ENCODE results near the gene IGSF9.

IGSF9 gene

GRCh38 chr1:159949123-159949522, 3.7 kb upstream of the IGSF9 start:
- no peak for TF ChIP-seq CTCF (conservative IDR thresholded peaks at IDR 0.05; ENCODE audit: low read depth, low read length)
- DNase-seq (ENCODE audit: low read depth) = no peak
- H3K4me3 ChIP-seq (ENCODE audit: low read depth, low read length) = no peak overlapping the region

- TF ChIP-seq CTCF (conservative IDR thresholded peaks at IDR 0.05; ENCODE audit: low read depth, low read length) = no peak
- DNase-seq (ENCODE audit: low read depth) = no peak
- H3K4me3 ChIP-seq (ENCODE audit: low read depth, low read length) = no peak overlapping the region
Measured at GRCh38 chr1:159947942-159948341, 2.5 kb upstream of the IGSF9 start.

- DNase-seq (ENCODE audit: low read depth) = no peak
- no peak for TF ChIP-seq CTCF (conservative IDR thresholded peaks at IDR 0.05; ENCODE audit: low read depth, low read length)
- H3K4me3 ChIP-seq (ENCODE audit: low read depth, low read length) = no peak overlapping the region
Measured at GRCh38 chr1:159946242-159947187, 1.1 kb upstream of the IGSF9 start.

- no peak for DNase-seq (ENCODE audit: low read depth)
- no peak for TF ChIP-seq CTCF (conservative IDR thresholded peaks at IDR 0.05; ENCODE audit: low read depth, low read length)
- peak overlapping the region; percentile 46 for H3K4me3 ChIP-seq (ENCODE audit: low read depth, low read length)
Measured at GRCh38 chr1:159944623-159945455, 574 bp downstream of the IGSF9 start.

- H3K4me3 ChIP-seq (ENCODE audit: low read depth, low read length) = no peak overlapping the region
- DNase-seq (ENCODE audit: low read depth) = no peak
- no peak for TF ChIP-seq CTCF (conservative IDR thresholded peaks at IDR 0.05; ENCODE audit: low read depth, low read length)
Measured at GRCh38 chr1:159943908-159944622, 1.3 kb downstream of the IGSF9 start.

- TF ChIP-seq CTCF (conservative IDR thresholded peaks at IDR 0.05; ENCODE audit: low read depth, low read length) = no peak
- DNase-seq (ENCODE audit: low read depth) = no peak
- no peak overlapping the region for H3K4me3 ChIP-seq (ENCODE audit: low read depth, low read length)
Measured at GRCh38 chr1:159943278-159943640, 2.2 kb downstream of the IGSF9 start.
